ENCODE results near the gene BSDC1. TPM values are rescaled to one million over a fixed set of nuclear protein-coding genes. Genes with fewer than 3 reads are reported as not detected.

BSDC1 gene
- total RNA-seq, 1 donor, result 68.0 TPM

- H3K4me3 ChIP-seq (ENCODE audit: insufficient read depth, low read length), result no peak overlapping the region
- no peaks in the 10 kb centered on the region for H3K79me2 ChIP-seq (ENCODE audit: insufficient read depth, low read length)
- H3K4me1 ChIP-seq (ENCODE audit: insufficient read depth, low read length), result no peaks in the 10 kb centered on the region
Observed at GRCh38 chr1:32346532-32347157, 47.6 kb downstream of the BSDC1 start.

GRCh38 chr1:32345289-32345827 is 48.9 kb downstream of the BSDC1 start:
- Histone ChIP-seq H3K27me3 (ENCODE audit: insufficient read depth, low read length) (no peaks in the 10 kb centered on the region), H3K27ac (ENCODE audit: low read depth, low read length) (no peak overlapping the region), H3K4me3 (ENCODE audit: insufficient read depth, low read length) (no peak overlapping the region), H3K36me3 (ENCODE audit: insufficient read depth, low read length) (no peaks in the 10 kb centered on the region), H3K9me3 (ENCODE audit: low read depth, low read length) (no peaks in the 10 kb centered on the region), H3K4me2 (ENCODE audit: insufficient read depth, low read length) (no peak overlapping the region), H3K79me2 (ENCODE audit: insufficient read depth, low read length) (no peaks in the 10 kb centered on the region), H3K4me1 (ENCODE audit: insufficient read depth, low read length) (no peaks in the 10 kb centered on the region), H2AFZ (ENCODE audit: low read length) (no peak overlapping the region), H4K20me1 (ENCODE audit: insufficient read depth, low read length) (no peaks in the 10 kb centered on the region)
- no peak for DNase-seq (ENCODE audit: insufficient read length, low spot score, missing footprints)
- no peak for TF ChIP-seq CTCF (IDR thresholded peaks at IDR 0.05; ENCODE audit: extremely low read depth, low read depth, low read length)

More at GRCh38 chr1:32346532-32347157, 47.6 kb downstream of the BSDC1 start:
- H2AFZ ChIP-seq (ENCODE audit: low read length), result no peak overlapping the region
- H4K20me1 ChIP-seq (ENCODE audit: insufficient read depth, low read length), result no peaks in the 10 kb centered on the region
- no peaks in the 10 kb centered on the region for H3K27me3 ChIP-seq (ENCODE audit: insufficient read depth, low read length)
- no peak for DNase-seq (ENCODE audit: insufficient read length, low spot score, missing footprints)
- no peak overlapping the region for H3K27ac ChIP-seq (ENCODE audit: low read depth, low read length)
- H3K9me3 ChIP-seq (ENCODE audit: low read depth, low read length), result no peaks in the 10 kb centered on the region
- no peak overlapping the region for H3K4me2 ChIP-seq (ENCODE audit: insufficient read depth, low read length)
- TF ChIP-seq CTCF (IDR thresholded peaks at IDR 0.05; ENCODE audit: extremely low read depth, low read depth, low read length), result no peak
- no peaks in the 10 kb centered on the region for H3K36me3 ChIP-seq (ENCODE audit: insufficient read depth, low read length)

- no peaks in the 10 kb centered on the region for H3K27me3 ChIP-seq (ENCODE audit: insufficient read depth, low read length)
- no peak for TF ChIP-seq CTCF (IDR thresholded peaks at IDR 0.05; ENCODE audit: extremely low read depth, low read depth, low read length)
- no peak for DNase-seq (ENCODE audit: insufficient read length, low spot score, missing footprints)
Observed at GRCh38 chr1:32342704-32343103, 51.5 kb downstream of the BSDC1 start.

GRCh38 chr1:32341971-32342370 is 52.3 kb downstream of the BSDC1 start:
- H3K4me2 ChIP-seq (ENCODE audit: insufficient read depth, low read length), result no peak overlapping the region
- TF ChIP-seq CTCF (IDR thresholded peaks at IDR 0.05; ENCODE audit: extremely low read depth, low read depth, low read length), result no peak
- H3K27ac ChIP-seq (ENCODE audit: low read depth, low read length), result no peak overlapping the region
- DNase-seq (ENCODE audit: insufficient read length, low spot score, missing footprints), result no peak
- H3K36me3 ChIP-seq (ENCODE audit: insufficient read depth, low read length), result no peaks in the 10 kb centered on the region
- no peaks in the 10 kb centered on the region for H3K79me2 ChIP-seq (ENCODE audit: insufficient read depth, low read length)
- H3K27me3 ChIP-seq (ENCODE audit: insufficient read depth, low read length), result no peaks in the 10 kb centered on the region
- no peaks in the 10 kb centered on the region for H3K4me1 ChIP-seq (ENCODE audit: insufficient read depth, low read length)
- no peak overlapping the region for H3K4me3 ChIP-seq (ENCODE audit: insufficient read depth, low read length)
- no peaks in the 10 kb centered on the region for H4K20me1 ChIP-seq (ENCODE audit: insufficient read depth, low read length)
- no peaks in the 10 kb centered on the region for H3K9me3 ChIP-seq (ENCODE audit: low read depth, low read length)
- no peak overlapping the region for H2AFZ ChIP-seq (ENCODE audit: low read length)

More at GRCh38 chr1:32342704-32343103, 51.5 kb downstream of the BSDC1 start:
- no peak overlapping the region for H3K27ac ChIP-seq (ENCODE audit: low read depth, low read length)
- H3K4me1 ChIP-seq (ENCODE audit: insufficient read depth, low read length), result no peaks in the 10 kb centered on the region
- no peaks in the 10 kb centered on the region for H4K20me1 ChIP-seq (ENCODE audit: insufficient read depth, low read length)
- no peaks in the 10 kb centered on the region for H3K36me3 ChIP-seq (ENCODE audit: insufficient read depth, low read length)
- H3K79me2 ChIP-seq (ENCODE audit: insufficient read depth, low read length), result no peaks in the 10 kb centered on the region
- H3K9me3 ChIP-seq (ENCODE audit: low read depth, low read length), result no peaks in the 10 kb centered on the region
- H3K4me3 ChIP-seq (ENCODE audit: insufficient read depth, low read length), result no peak overlapping the region
- H3K4me2 ChIP-seq (ENCODE audit: insufficient read depth, low read length), result no peak overlapping the region
- H2AFZ ChIP-seq (ENCODE audit: low read length), result no peak overlapping the region

Data from osteoblast (primary cell).